HL-60 (cell line): Measurements from ENCODE around the gene MAT2A.
"Not testable (repeated sequence)": the region's sequence is repeated elsewhere in the genome, so short reads cannot be mapped to it uniquely, and the experiment has no call there.

Experiments
- DNase-seq, 2 experiments: peaks; one replicate each; pipeline ENCODE4 v3.0.0-alpha.2; 2010 to 2020; ENCODE audit warnings: low read depth in 1 of 2, low spot score in 1 of 2
- H3K27ac ChIP-seq: fragments of 250-450 bp; sonication (Bioruptor Pico); replicated peaks from 2 replicates; pipeline ENCODE4 v1.5.1; 2020; ENCODE audit warnings: mild to moderate bottlenecking, moderate library complexity
- H3K27me3 ChIP-seq: fragments of 250-450 bp; sonication (Bioruptor Pico); 2 replicates; pipeline ENCODE4 v1.5.1; 2021; ENCODE audit warnings: mild to moderate bottlenecking, moderate library complexity; ENCODE audit not compliant: insufficient read depth, poor library complexity, severe bottlenecking
- H3K4me3 ChIP-seq: replicated peaks from 2 replicates; pipeline ENCODE4 v1.5.1; 2011; ENCODE audit warnings: mild to moderate bottlenecking, control low read depth, low read length; ENCODE audit not compliant: insufficient read depth
- CTCF ChIP-seq: IDR thresholded peaks from one replicate; pipeline ENCODE4 v1.5.1; 2011; ENCODE audit warnings: low read length, control low read depth, inconsistent platforms; ENCODE audit not compliant: insufficient read depth
- GABPA ChIP-seq: IDR thresholded peaks from 2 replicates; pipeline ENCODE4 v1.6.1; 2012; ENCODE audit warnings: low read depth
- POLR2AphosphoS5 ChIP-seq: IDR thresholded peaks from 2 replicates; pipeline ENCODE4 v1.6.1; 2012; ENCODE audit warnings: low read depth
- REST ChIP-seq: IDR thresholded peaks from 2 replicates; pipeline ENCODE4 v1.6.1; 2012; ENCODE audit warnings: low read depth; ENCODE audit not compliant: insufficient replicate concordance
- SPI1 ChIP-seq: IDR thresholded peaks from 2 replicates; pipeline ENCODE4 v1.6.1; 2012; ENCODE audit warnings: low read depth, mild to moderate bottlenecking, borderline replicate concordance

Gene MAT2A

GRCh38 chr2:85557130-85557529 lies 18.2 kb downstream of the MAT2A start:
- TF ChIP-seq REST (no peak), CTCF (no peak), POLR2AphosphoS5 (no peak)
- no peaks in the 10 kb centered on the region for H3K27me3 ChIP-seq
- no peak overlapping the region for H3K4me3 ChIP-seq
- no peak overlapping the region for H3K27ac ChIP-seq
- DNase-seq = no peak

- H3K27ac ChIP-seq = no peak overlapping the region
- no peak overlapping the region for H3K4me3 ChIP-seq
- H3K27me3 ChIP-seq = no peaks in the 10 kb centered on the region
- no peak for DNase-seq
- TF ChIP-seq CTCF (no peak), POLR2AphosphoS5 (no peak), REST (no peak), GABPA (no peak), SPI1 (no peak)
These were observed 19.2 kb downstream of the MAT2A start for GRCh38 chr2:85558160-85558559.

GRCh38 chr2:85560403-85560726 lies 21.4 kb downstream of the MAT2A start:
- H3K27me3 ChIP-seq, DNase-seq, H3K27ac ChIP-seq: not testable (repeated sequence)
- peak overlapping the region; percentile 93 for H3K4me3 ChIP-seq

GRCh38 chr2:85560812-85561279 lies 21.9 kb downstream of the MAT2A start:
- H3K27ac ChIP-seq = peak overlapping the region; percentile 86
- TF ChIP-seq GABPA (no peak), CTCF (no peak), POLR2AphosphoS5 (no peak)
- no peaks in the 10 kb centered on the region for H3K27me3 ChIP-seq
- peak overlapping the region; percentile 93 for H3K4me3 ChIP-seq
- no peak for DNase-seq
